ENCODE results near the gene TMEM214. TPM values are rescaled to one million over a fixed set of nuclear protein-coding genes. Genes with fewer than 3 reads are reported as not detected.

TMEM214 gene
- total and polyA plus RNA-seq, 4 donors, result 18.2 to 60.3 (median 40.1) TPM

- no peaks in the 10 kb centered on the region for H3K27me3 ChIP-seq (ENCODE audit: control insufficient read depth, insufficient read depth, low read length)
- DNase-seq (ENCODE audit: low read depth in 4 of 6, low spot score in 6 of 6), result no peak
- H3K9me3 ChIP-seq (ENCODE audit: control insufficient read depth, insufficient read depth, low read length), result no peaks in the 10 kb centered on the region
- WGBS (ENCODE audit: insufficient coverage), result 97% methylated on average over 3 of the region's 4 CpGs
- no peaks in the 10 kb centered on the region for H3K4me1 ChIP-seq (ENCODE audit: control insufficient read depth, insufficient read depth, low read length)
- H3K36me3 ChIP-seq (ENCODE audit: control insufficient read depth, insufficient read depth, low read length), result no peaks in the 10 kb centered on the region
- H3K27ac ChIP-seq (ENCODE audit: low read depth, low read length), result no peak overlapping the region
- no peak overlapping the region for H3K4me3 ChIP-seq (ENCODE audit: low read depth, low read length)
These were observed 24.1 kb upstream of the TMEM214 start for GRCh38 chr2:27008678-27009077.

DNA sequence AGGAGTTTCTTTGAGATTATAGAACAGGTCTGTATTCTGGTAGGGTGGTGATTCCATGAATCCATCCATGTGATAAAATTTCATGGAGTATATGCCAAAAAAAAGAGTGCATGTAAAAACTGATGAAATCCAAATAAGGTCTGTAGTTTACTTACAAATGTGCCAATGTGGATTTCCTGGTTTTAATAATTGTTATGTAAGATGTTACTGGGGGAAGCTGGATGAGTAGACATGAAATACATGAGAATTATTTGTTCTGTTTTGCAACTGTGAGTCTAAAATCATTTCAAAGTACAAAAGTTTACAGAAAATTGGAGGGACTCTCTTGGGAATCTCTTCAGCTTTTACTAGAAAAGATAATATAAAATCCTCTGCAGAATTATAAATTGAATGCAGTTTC lies 23.7 kb upstream of the TMEM214 start:
- H3K4me3 ChIP-seq (ENCODE audit: low read depth, low read length), result no peak overlapping the region
- DNase-seq (ENCODE audit: low read depth in 4 of 6, low spot score in 6 of 6), result no peak
- no peaks in the 10 kb centered on the region for H3K27me3 ChIP-seq (ENCODE audit: control insufficient read depth, insufficient read depth, low read length)
- H3K27ac ChIP-seq (ENCODE audit: low read depth, low read length), result no peak overlapping the region
- no peaks in the 10 kb centered on the region for H3K36me3 ChIP-seq (ENCODE audit: control insufficient read depth, insufficient read depth, low read length)
- H3K4me1 ChIP-seq (ENCODE audit: control insufficient read depth, insufficient read depth, low read length), result no peaks in the 10 kb centered on the region
- H3K9me3 ChIP-seq (ENCODE audit: control insufficient read depth, insufficient read depth, low read length), result no peaks in the 10 kb centered on the region

GRCh38 chr2:27009716-27010115 lies 23.0 kb upstream of the TMEM214 start:
- Histone ChIP-seq H3K27me3 (ENCODE audit: control insufficient read depth, insufficient read depth, low read length) (no peaks in the 10 kb centered on the region), H3K4me3 (ENCODE audit: low read depth, low read length) (no peak overlapping the region), H3K9me3 (ENCODE audit: control insufficient read depth, insufficient read depth, low read length) (no peaks in the 10 kb centered on the region), H3K4me1 (ENCODE audit: control insufficient read depth, insufficient read depth, low read length) (peaks cover 5% of the 10 kb centered on the region), H3K36me3 (ENCODE audit: control insufficient read depth, insufficient read depth, low read length) (peaks cover 3% of the 10 kb centered on the region), H3K27ac (ENCODE audit: low read depth, low read length) (no peak overlapping the region)
- no CpG with 5 or more reads among the region's 2 CpGs for WGBS (ENCODE audit: insufficient coverage)
- no peak for DNase-seq (ENCODE audit: low read depth in 4 of 6, low spot score in 6 of 6)

GRCh38 chr2:27010139-27010538 lies 22.6 kb upstream of the TMEM214 start:
- no peak overlapping the region for H3K27ac ChIP-seq (ENCODE audit: low read depth, low read length)
- H3K36me3 ChIP-seq (ENCODE audit: control insufficient read depth, insufficient read depth, low read length), result peaks cover 5% of the 10 kb centered on the region
- peaks cover 8% of the 10 kb centered on the region for H3K4me1 ChIP-seq (ENCODE audit: control insufficient read depth, insufficient read depth, low read length)
- WGBS (ENCODE audit: insufficient coverage), result no CpG with 5 or more reads among the region's 3 CpGs
- no peak overlapping the region for H3K4me3 ChIP-seq (ENCODE audit: low read depth, low read length)
- no peaks in the 10 kb centered on the region for H3K27me3 ChIP-seq (ENCODE audit: control insufficient read depth, insufficient read depth, low read length)
- H3K9me3 ChIP-seq (ENCODE audit: control insufficient read depth, insufficient read depth, low read length), result no peaks in the 10 kb centered on the region
- no peak for DNase-seq (ENCODE audit: low read depth in 4 of 6, low spot score in 6 of 6)

GRCh38 chr2:27013738-27014137 lies 19.0 kb upstream of the TMEM214 start:
- Histone ChIP-seq H3K4me3 (ENCODE audit: low read depth, low read length) (no peak overlapping the region), H3K9me3 (ENCODE audit: control insufficient read depth, insufficient read depth, low read length) (no peaks in the 10 kb centered on the region), H3K27ac (ENCODE audit: low read depth, low read length) (no peak overlapping the region), H3K27me3 (ENCODE audit: control insufficient read depth, insufficient read depth, low read length) (no peaks in the 10 kb centered on the region), H3K36me3 (ENCODE audit: control insufficient read depth, insufficient read depth, low read length) (peaks cover 5% of the 10 kb centered on the region), H3K4me1 (ENCODE audit: control insufficient read depth, insufficient read depth, low read length) (peaks cover 16% of the 10 kb centered on the region)
- 91% methylated on average over 4 of the region's 4 CpGs for WGBS (ENCODE audit: insufficient coverage)
- DNase-seq (ENCODE audit: low read depth in 4 of 6, low spot score in 6 of 6), result no peak

- no peaks in the 10 kb centered on the region for H3K27me3 ChIP-seq (ENCODE audit: control insufficient read depth, insufficient read depth, low read length)
- DNase-seq (ENCODE audit: low read depth in 4 of 6, low spot score in 6 of 6), result peak in 1 of 6 donors; percentile 11
These were observed 17.9 kb upstream of the TMEM214 start for GRCh38 chr2:27014771-27015433.

GRCh38 chr2:27016801-27017325 lies 15.9 kb upstream of the TMEM214 start:
- Histone ChIP-seq H3K9me3 (ENCODE audit: control insufficient read depth, insufficient read depth, low read length) (no peaks in the 10 kb centered on the region), H3K27ac (ENCODE audit: low read depth, low read length) (no peak overlapping the region), H3K4me1 (ENCODE audit: control insufficient read depth, insufficient read depth, low read length) (peaks cover 20% of the 10 kb centered on the region), H3K4me3 (ENCODE audit: low read depth, low read length) (no peak overlapping the region), H3K36me3 (ENCODE audit: control insufficient read depth, insufficient read depth, low read length) (peaks cover 5% of the 10 kb centered on the region), H3K27me3 (ENCODE audit: control insufficient read depth, insufficient read depth, low read length) (no peaks in the 10 kb centered on the region)
- WGBS (ENCODE audit: insufficient coverage), result 62% methylated on average over 3 of the region's 3 CpGs
- DNase-seq (ENCODE audit: low read depth in 4 of 6, low spot score in 6 of 6), result peak in 5 of 6 donors; percentile 33 to 89 (median 59)

More at GRCh38 chr2:27014771-27015433, 17.9 kb upstream of the TMEM214 start:
- no peak overlapping the region for H3K4me3 ChIP-seq (ENCODE audit: low read depth, low read length)
- peaks cover 16% of the 10 kb centered on the region for H3K4me1 ChIP-seq (ENCODE audit: control insufficient read depth, insufficient read depth, low read length)
- peaks cover 5% of the 10 kb centered on the region for H3K36me3 ChIP-seq (ENCODE audit: control insufficient read depth, insufficient read depth, low read length)
- 74% methylated on average over 8 of the region's 8 CpGs for whole genome bisulfite sequencing (ENCODE audit: insufficient coverage)
- no peak overlapping the region for H3K27ac ChIP-seq (ENCODE audit: low read depth, low read length)
- no peaks in the 10 kb centered on the region for H3K9me3 ChIP-seq (ENCODE audit: control insufficient read depth, insufficient read depth, low read length)

DNA sequence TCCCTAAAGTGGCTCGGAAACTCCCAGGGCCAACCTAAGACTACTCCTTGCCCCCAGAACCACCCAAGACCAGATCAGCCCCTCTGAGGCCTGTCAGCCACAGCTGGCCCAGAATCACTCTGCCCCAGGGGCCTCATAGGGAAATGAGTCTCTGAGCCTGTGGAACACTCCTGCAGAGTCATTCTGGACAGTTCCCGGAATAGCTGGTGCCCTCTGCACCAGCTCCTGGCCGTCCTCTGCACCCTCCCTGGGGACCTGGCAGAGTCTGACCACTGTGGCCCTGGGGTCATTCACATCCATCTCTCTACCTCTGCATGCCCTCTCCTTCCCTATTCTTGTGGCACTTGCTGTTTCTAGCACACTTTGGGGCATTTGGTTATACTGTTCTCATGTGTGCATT lies 14.6 kb upstream of the TMEM214 start:
- H3K27ac ChIP-seq (ENCODE audit: low read depth, low read length), result no peak overlapping the region
- no peak overlapping the region for H3K4me3 ChIP-seq (ENCODE audit: low read depth, low read length)
- 65% methylated on average over 3 of the region's 3 CpGs for WGBS (ENCODE audit: insufficient coverage)
- no peak for DNase-seq (ENCODE audit: low read depth in 4 of 6, low spot score in 6 of 6)
- H3K9me3 ChIP-seq (ENCODE audit: control insufficient read depth, insufficient read depth, low read length), result no peaks in the 10 kb centered on the region
- H3K4me1 ChIP-seq (ENCODE audit: control insufficient read depth, insufficient read depth, low read length), result peaks cover 20% of the 10 kb centered on the region
- H3K36me3 ChIP-seq (ENCODE audit: control insufficient read depth, insufficient read depth, low read length), result peaks cover 11% of the 10 kb centered on the region
- H3K27me3 ChIP-seq (ENCODE audit: control insufficient read depth, insufficient read depth, low read length), result no peaks in the 10 kb centered on the region

- WGBS (ENCODE audit: insufficient coverage), result 88% methylated on average over 8 of the region's 9 CpGs
- Histone ChIP-seq H3K4me3 (ENCODE audit: low read depth, low read length) (no peak overlapping the region), H3K27ac (ENCODE audit: low read depth, low read length) (no peak overlapping the region), H3K27me3 (ENCODE audit: control insufficient read depth, insufficient read depth, low read length) (no peaks in the 10 kb centered on the region), H3K9me3 (ENCODE audit: control insufficient read depth, insufficient read depth, low read length) (no peaks in the 10 kb centered on the region), H3K4me1 (ENCODE audit: control insufficient read depth, insufficient read depth, low read length) (peaks cover 18% of the 10 kb centered on the region), H3K36me3 (ENCODE audit: control insufficient read depth, insufficient read depth, low read length) (peaks cover 23% of the 10 kb centered on the region)
- no peak for DNase-seq (ENCODE audit: low read depth in 4 of 6, low spot score in 6 of 6)
These were observed 13.3 kb upstream of the TMEM214 start for GRCh38 chr2:27019459-27019858.
